H1 (cell line): Measurements from ENCODE around the gene CCNY. TPM values are rescaled to one million over a fixed set of nuclear protein-coding genes. Genes with fewer than 3 reads are reported as not detected.

Source experiments
- CTCF ChIA-PET: fragments of 300-600 bp; sonication (Branson Sonifier 250); formaldehyde crosslinking; loops from one replicate; lab custom pipeline; 2021; ENCODE audit not compliant: partially characterized antibody; lab: Charles Lee
- POLR2A ChIA-PET: fragments of 300-600 bp; sonication (Branson Sonifier 250); formaldehyde crosslinking; loops from one replicate; lab custom pipeline; 2021; ENCODE audit warnings: inconsistent platforms; ENCODE audit not compliant: partially characterized antibody; lab: Charles Lee
- DNase-seq, 2 experiments: peaks; one replicate each; pipeline versions ENCODE4 v3.0.0 to v3.0.0-alpha.2; 2010 to 2022; ENCODE audit warnings: low spot score in 2 of 2, low read depth in 1 of 2, mixed read lengths in 1 of 2
- FAIRE-seq: peaks from 2 replicates; lab custom pipeline; 2011; peaks lifted over from hg19 to GRCh38; lab: Jason Lieb, UNC
- H2AFZ ChIP-seq: 2 replicates; pipeline ENCODE4 v1.8.1; 2012; ENCODE audit warnings: low read length, inconsistent platforms
- H2AK5ac ChIP-seq: 2 replicates; pipeline ENCODE4 v1.6.1; 2013; ENCODE audit warnings: low read depth, low read length
- H2BK120ac ChIP-seq: replicated peaks from 2 replicates; pipeline ENCODE3; 2013; ENCODE audit warnings: low read depth, low read length, inconsistent platforms
- H2BK12ac ChIP-seq: 2 replicates; pipeline ENCODE4 v1.6.1; 2013; ENCODE audit warnings: low read depth, low read length
- H2BK15ac ChIP-seq: 2 replicates; pipeline ENCODE4 v1.6.1; 2013; ENCODE audit warnings: low read length
- H2BK20ac ChIP-seq: 2 replicates; pipeline ENCODE4 v1.6.1; 2013; ENCODE audit warnings: low read length
- H2BK5ac ChIP-seq: 2 replicates; pipeline ENCODE4 v1.6.1; 2013; ENCODE audit warnings: low read depth, low read length
- H3K14ac ChIP-seq: 2 replicates; pipeline ENCODE4 v1.6.1; 2013; ENCODE audit warnings: inconsistent platforms; ENCODE audit not compliant: insufficient read length
- H3K18ac ChIP-seq: 2 replicates; pipeline ENCODE4 v1.6.1; 2013; ENCODE audit warnings: low read length; ENCODE audit errors: extremely low read depth
- H3K23ac ChIP-seq: 2 replicates; pipeline ENCODE4 v1.6.1; 2013; ENCODE audit warnings: inconsistent platforms; ENCODE audit not compliant: insufficient read length
- H3K23me2 ChIP-seq: 2 replicates; pipeline ENCODE4 v1.6.1; 2013; ENCODE audit warnings: low read depth, low read length
- H3K27ac ChIP-seq: 2 replicates; pipeline ENCODE4 v1.6.1; 2011; ENCODE audit warnings: low read depth, low read length, inconsistent platforms
- H3K27me3 ChIP-seq, 4 experiments: replicated peaks in 1 of 4; 1 replicate in 1 of 4; 2 replicates in 3 of 4; pipeline versions ENCODE4 v1.6.1 to v1.8.1; 2011 to 2013; ENCODE audit warnings: low read length in 3 of 4, mild to moderate bottlenecking in 3 of 4, inconsistent platforms in 2 of 4, mixed read lengths in 2 of 4, moderate library complexity in 1 of 4; ENCODE audit not compliant: control insufficient read depth in 3 of 4, insufficient read depth in 3 of 4; ENCODE audit errors: extremely low read depth in 1 of 4
- H3K36me3 ChIP-seq, 4 experiments: 2 replicates each; pipeline versions ENCODE4 v1.6.1 to v1.8.1; 2011 to 2013; ENCODE audit warnings: mild to moderate bottlenecking in 4 of 4, low read length in 3 of 4, moderate library complexity in 2 of 4, control low read depth in 1 of 4, inconsistent platforms in 1 of 4; ENCODE audit not compliant: insufficient read depth in 4 of 4, control insufficient read depth in 2 of 4
- H3K4ac ChIP-seq: replicated peaks from 2 replicates; pipeline ENCODE3; 2013; ENCODE audit warnings: low read length, low read depth, mixed read lengths, inconsistent platforms; ENCODE audit not compliant: insufficient read length
- H3K4me1 ChIP-seq, 4 experiments: replicated peaks in 1 of 4; 1 replicate in 1 of 4; 2 replicates in 3 of 4; pipeline versions ENCODE4 v1.6.1 to v1.8.1; 2011 to 2013; ENCODE audit warnings: low read length in 3 of 4, inconsistent platforms in 2 of 4, mixed read lengths in 1 of 4; ENCODE audit not compliant: insufficient read depth in 4 of 4, control insufficient read depth in 3 of 4
- H3K4me2 ChIP-seq, 2 experiments: 2 replicates each; pipeline versions ENCODE4 v1.6.1 to v1.8.1; 2011 to 2013; ENCODE audit warnings: low read depth in 2 of 2, low read length in 2 of 2, control low read depth in 1 of 2, inconsistent platforms in 1 of 2, mild to moderate bottlenecking in 1 of 2; ENCODE audit not compliant: insufficient read depth in 1 of 2
- H3K4me3 ChIP-seq, 4 experiments: fragments of 200-600, 300-600 bp in 1 of 4; sonication (generic), shearing (Covaris generic), sonication (Bioruptor Twin) in 1 of 4; 2 replicates each; pipeline versions ENCODE4 v1.5.1 to v1.8.1; 2011 to 2016; ENCODE audit warnings: low read length in 4 of 4, low read depth in 3 of 4, control low read depth in 2 of 4, inconsistent platforms in 2 of 4, mild to moderate bottlenecking in 2 of 4, mixed read lengths in 1 of 4, moderate library complexity in 1 of 4; ENCODE audit not compliant: insufficient read depth in 2 of 4; ENCODE audit errors: extremely low read depth in 1 of 4
- H3K56ac ChIP-seq: replicated peaks from 2 replicates; pipeline ENCODE3; 2013; ENCODE audit warnings: low read depth, mild to moderate bottlenecking, mixed read lengths, low read length, inconsistent platforms; ENCODE audit not compliant: insufficient read length
- H3K79me1 ChIP-seq: 2 replicates; pipeline ENCODE4 v1.6.1; 2013; ENCODE audit warnings: low read depth, low read length, control low read depth
- H3K79me2 ChIP-seq, 2 experiments: 2 replicates each; pipeline versions ENCODE4 v1.6.1 to v1.8.1; 2012 to 2013; ENCODE audit warnings: low read length in 2 of 2, mild to moderate bottlenecking in 2 of 2, inconsistent platforms in 1 of 2; ENCODE audit not compliant: insufficient read depth in 2 of 2, control insufficient read depth in 1 of 2
- H3K9ac ChIP-seq, 4 experiments: replicated peaks in 1 of 4; 1 replicate in 1 of 4; 2 replicates in 3 of 4; pipeline versions ENCODE4 v1.6.1 to v1.8.1; 2011 to 2013; ENCODE audit warnings: low read depth in 3 of 4, low read length in 3 of 4, control low read depth in 2 of 4, mild to moderate bottlenecking in 2 of 4, moderate library complexity in 2 of 4, inconsistent platforms in 1 of 4; ENCODE audit errors: extremely low read depth in 1 of 4
- H3K9me3 ChIP-seq, 2 experiments: 2 replicates each; pipeline versions ENCODE4 v1.6.1 to v1.8.1; 2012 to 2013; ENCODE audit warnings: mild to moderate bottlenecking in 2 of 2, moderate library complexity in 2 of 2, control low read depth in 1 of 2, inconsistent platforms in 1 of 2, low read depth in 1 of 2, low read length in 1 of 2, mixed read lengths in 1 of 2; ENCODE audit not compliant: insufficient read depth in 2 of 2
- H4K20me1 ChIP-seq, 2 experiments: replicated peaks in 1 of 2; 2 replicates each; pipeline versions ENCODE3 to v1.8.1; 2011 to 2013; ENCODE audit warnings: inconsistent platforms in 2 of 2, low read length in 2 of 2, mild to moderate bottlenecking in 1 of 2; ENCODE audit not compliant: insufficient read depth in 2 of 2, control insufficient read depth in 1 of 2
- H4K5ac ChIP-seq: 2 replicates; pipeline ENCODE4 v1.6.1; 2013; ENCODE audit warnings: low read length, low read depth, mixed read lengths, inconsistent platforms; ENCODE audit not compliant: insufficient read length
- H4K8ac ChIP-seq: 2 replicates; pipeline ENCODE4 v1.8.0; 2013; ENCODE audit warnings: mild to moderate bottlenecking, moderate library complexity, low read length, inconsistent platforms; ENCODE audit not compliant: insufficient read depth; ENCODE audit errors: extremely low read depth
- H4K91ac ChIP-seq: replicated peaks from 2 replicates; pipeline ENCODE3; 2013; ENCODE audit warnings: low read length, mixed read lengths, inconsistent platforms; ENCODE audit not compliant: insufficient read length
- GTF2F1 ChIP-seq: IDR thresholded peaks from 2 replicates; pipeline ENCODE4 v1.6.1; 2012; ENCODE audit warnings: low read depth, low read length, improper control_type of control experiment, borderline replicate concordance
- PHF8 ChIP-seq: fragments of 200-600 bp; sonication (generic); conservative IDR thresholded peaks from 2 replicates; pipeline ENCODE4 v1.7.1; 2012; ENCODE audit warnings: low read depth, mild to moderate bottlenecking, inconsistent platforms, low read length, moderate library complexity
- TAF1 ChIP-seq: IDR thresholded peaks from 2 replicates; pipeline ENCODE4 v1.6.1; 2011; ENCODE audit warnings: mild to moderate bottlenecking, low read depth, low read length
- ZNF274 ChIP-seq: IDR thresholded peaks from 2 replicates; pipeline ENCODE4 v1.7.0; 2012; ENCODE audit warnings: low read length, borderline replicate concordance; ENCODE audit errors: extremely low read depth
- WGBS, 2 experiments: shearing (Covaris generic) in 1 of 2; methylation state at CpG; one replicate each; pipeline versions ENCODE4 v1.1.6 to v1.1.7; 2013 to 2015; ENCODE audit warnings: low lambda C conversion rate in 2 of 2, mixed read lengths in 2 of 2, inconsistent platforms in 1 of 2, low coverage in 1 of 2, missing lambda C conversion rate in 1 of 2; ENCODE audit not compliant: insufficient replicate concordance in 2 of 2, insufficient coverage in 1 of 2, insufficient read length in 1 of 2; ENCODE audit errors: extremely low coverage in 1 of 2, missing lambda C conversion rate in 1 of 2; 5-methylcytosine and 5-hydroxymethylcytosine counted together
- polyA plus RNA-seq, 7 experiments: library from polyadenylated mRNA; depleted of rRNA in 3 of 7; stranded (reverse) in 5 of 7; unstranded in 2 of 7; fragments of >200 nt in 5 of 7; fragments of 200-250 nt in 2 of 7; gene quantifications; 1 replicate in 5 of 7; 2 replicates in 1 of 7; 4 replicates in 1 of 7; pipeline versions ENCODE4 v1.2.1 to v1.2.3, GENCODE V29; 2011 to 2013; ENCODE audit warnings: missing spikeins in 2 of 7, mixed read lengths in 2 of 7
- total RNA-seq: library from RNA; stranded (reverse); fragmentation: NEBNext Ultra II Directional; extraction: Animal tissue kit (Norgen Biotek cat#: 25700); gene quantifications from 2 replicates; pipeline ENCODE4 v1.2.1, GENCODE V29; 2021

CCNY gene
- total and polyA plus RNA-seq, 2 of the 8 experiments (the other 6 are each of a cell fraction or from before 2014, with no cell fraction given) = 25.3 to 68.2 TPM

DNA sequence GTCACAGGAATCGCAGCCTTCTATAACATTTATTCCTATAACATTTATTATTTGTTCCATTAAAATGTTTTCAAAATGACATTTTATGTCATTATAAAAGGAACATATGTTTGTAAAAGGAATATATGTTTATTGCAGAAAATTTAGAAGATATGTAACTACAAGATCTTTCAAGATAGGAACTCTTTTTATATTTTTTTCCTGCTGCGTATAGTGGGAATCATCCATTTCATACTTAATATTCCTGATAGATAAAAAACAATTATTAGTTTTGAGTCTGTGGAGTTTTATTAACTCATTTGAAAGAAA, 55.6 kb downstream of the CCNY start:
- no peak for DNase-seq
- Histone ChIP-seq H4K91ac (no peak overlapping the region), H3K4me2 (no peak overlapping the region), H3K36me3 (no peaks in the 10 kb centered on the region), H4K5ac (no peak overlapping the region), H2BK12ac (no peak overlapping the region), H3K23ac (no peak overlapping the region), H3K18ac (no peak overlapping the region), H2BK120ac (no peak overlapping the region), H4K8ac (no peak overlapping the region), H2BK5ac (no peak overlapping the region), H3K4me3 (no peak overlapping the region), H2AFZ (no peak overlapping the region), H3K23me2 (no peaks in the 10 kb centered on the region), H3K79me2 (peaks cover 17 to 80% of the 10 kb centered on the region in 2 experiments), H3K27ac (no peak overlapping the region), H3K4me1 (peaks cover 22 to 44% (median 29%) of the 10 kb centered on the region in 4 experiments), H3K14ac (no peak overlapping the region), H3K9ac (no peak overlapping the region), H3K27me3 (no peaks in the 10 kb centered on the region), H3K79me1 (peaks cover 12% of the 10 kb centered on the region), H3K4ac (no peak overlapping the region), H2BK15ac (no peak overlapping the region), H2AK5ac (no peak overlapping the region), H4K20me1 (peaks cover 0 to 2% of the 10 kb centered on the region in 2 experiments), H2BK20ac (no peak overlapping the region), H3K9me3 (no peaks in the 10 kb centered on the region), H3K56ac (no peak overlapping the region)
- no peak for TF ChIP-seq GTF2F1
- no peak for TF ChIP-seq PHF8
- no peak for TF ChIP-seq ZNF274
- no peak for TF ChIP-seq TAF1
- 98% methylated on average over 2 of the region's 2 CpGs; no CpG with 5 or more reads in 1 of the 2 experiments for WGBS, 2 experiments
- no peak for FAIRE-seq
- ChIA-PET POLR2A (no interaction called here), CTCF (interaction anchor here (1.0 to 1.6 kb wide), 3 partner anchors 9 to 196 kb away, joined by 3 to 4 read pairs (median 3); no protein-coding TSS in a partner anchor)
